ENCODE measurements around the gene PRXL2A.
"Not testable (repeated sequence)": the region's sequence is repeated elsewhere in the genome, so short reads cannot be mapped to it uniquely, and the experiment has no call there.

PRXL2A gene

GRCh38 chr10:80475641-80476040 is 67.3 kb downstream of the PRXL2A start:
- Mint-ChIP-seq H3K4me1 (peaks cover 38 to 44% of the 10 kb centered on the region in 2 donors), H3K36me3 (peaks cover 20 to 44% of the 10 kb centered on the region in 2 donors), H3K27ac (peak overlapping the region; percentile 20)
- not testable (repeated sequence) for H3K27me3 Mint-ChIP-seq; H3K9me3 Mint-ChIP-seq; ATAC-seq (replicated peaks); H3K4me3 Mint-ChIP-seq; DNase-seq

- no peak for ATAC-seq (replicated peaks)
- Mint-ChIP-seq H3K36me3 (peaks cover 19 to 38% of the 10 kb centered on the region in 2 donors), H3K27me3 (no peaks in the 10 kb centered on the region)
Observed at GRCh38 chr10:80476685-80477084, 68.3 kb downstream of the PRXL2A start.

GRCh38 chr10:80477813-80478212 is 69.5 kb downstream of the PRXL2A start:
- Mint-ChIP-seq H3K27me3 (no peaks in the 10 kb centered on the region), H3K4me1 (peaks cover 17 to 23% of the 10 kb centered on the region in 2 donors), H3K4me3 (no peak overlapping the region), H3K9me3 (peaks cover 6 to 7% of the 10 kb centered on the region in 2 donors), H3K36me3 (peaks cover 19 to 38% of the 10 kb centered on the region in 2 donors), H3K27ac (no peak overlapping the region)
- ATAC-seq (replicated peaks), result no peak
- DNase-seq, result no peak

More at GRCh38 chr10:80476685-80477084, 68.3 kb downstream of the PRXL2A start:
- Mint-ChIP-seq H3K9me3 (peaks cover 6 to 7% of the 10 kb centered on the region in 2 donors), H3K4me3 (no peak overlapping the region), H3K27ac (no peak overlapping the region), H3K4me1 (peaks cover 28 to 34% of the 10 kb centered on the region in 2 donors)
- DNase-seq, result no peak

GRCh38 chr10:80480373-80480772 is 72.0 kb downstream of the PRXL2A start:
- Mint-ChIP-seq H3K4me1 (peaks cover 11 to 16% of the 10 kb centered on the region in 2 donors), H3K36me3 (peaks cover 16 to 29% of the 10 kb centered on the region in 2 donors)
- not testable (repeated sequence) for H3K4me3 Mint-ChIP-seq; DNase-seq; H3K27me3 Mint-ChIP-seq; H3K9me3 Mint-ChIP-seq; ATAC-seq (replicated peaks); H3K27ac Mint-ChIP-seq

- Mint-ChIP-seq H3K9me3 (peaks cover 6 to 7% of the 10 kb centered on the region in 2 donors), H3K4me1 (peaks cover 16 to 21% of the 10 kb centered on the region in 2 donors), H3K27me3 (no peaks in the 10 kb centered on the region), H3K4me3 (no peak overlapping the region), H3K36me3 (peaks cover 16 to 29% of the 10 kb centered on the region in 2 donors), H3K27ac (no peak overlapping the region)
- DNase-seq (no peak), ATAC-seq (replicated peaks) (no peak)
Observed at GRCh38 chr10:80480852-80481251, 72.5 kb downstream of the PRXL2A start.

- ATAC-seq (replicated peaks) (no peak), DNase-seq (no peak)
- Mint-ChIP-seq H3K9me3 (no peaks in the 10 kb centered on the region), H3K27me3 (no peaks in the 10 kb centered on the region), H3K4me1 (peaks cover 29 to 40% of the 10 kb centered on the region in 2 donors), H3K36me3 (peaks cover 0 to 11% of the 10 kb centered on the region in 2 donors), H3K27ac (no peak overlapping the region), H3K4me3 (no peak overlapping the region)
Observed at GRCh38 chr10:80484243-80484642, 75.9 kb downstream of the PRXL2A start.

- Mint-ChIP-seq H3K27me3 (no peaks in the 10 kb centered on the region), H3K4me3 (no peak overlapping the region), H3K9me3 (no peaks in the 10 kb centered on the region), H3K27ac (no peak overlapping the region), H3K4me1 (peaks cover 31 to 43% of the 10 kb centered on the region in 2 donors), H3K36me3 (peaks cover 3 to 15% of the 10 kb centered on the region in 2 donors)
- DNase-seq (no peak), ATAC-seq (replicated peaks) (no peak)
Observed at GRCh38 chr10:80484676-80485075, 76.3 kb downstream of the PRXL2A start.

GRCh38 chr10:80485076-80485945 is 77.0 kb downstream of the PRXL2A start:
- ATAC-seq (replicated peaks) (peak; percentile 27 to 39), DNase-seq (no peak)
- H3K27ac Mint-ChIP-seq, result peak overlapping the region; percentile 39
- H3K9me3 Mint-ChIP-seq, result no peaks in the 10 kb centered on the region
- H3K4me3 Mint-ChIP-seq, result peak overlapping the region in 1 of 2 donors; percentile 15
- H3K36me3 Mint-ChIP-seq, result peaks cover 10 to 18% of the 10 kb centered on the region in 2 donors
- peaks cover 36 to 47% of the 10 kb centered on the region in 2 donors for H3K4me1 Mint-ChIP-seq
- no peaks in the 10 kb centered on the region for H3K27me3 Mint-ChIP-seq

- ATAC-seq (replicated peaks) (peak; percentile 38 to 57), DNase-seq (no peak)
- Mint-ChIP-seq H3K36me3 (peaks cover 13 to 20% of the 10 kb centered on the region in 2 donors), H3K9me3 (no peaks in the 10 kb centered on the region), H3K4me1 (peaks cover 39 to 48% of the 10 kb centered on the region in 2 donors), H3K27ac (peak overlapping the region; percentile 39), H3K27me3 (no peaks in the 10 kb centered on the region), H3K4me3 (peak overlapping the region in 1 of 2 donors; percentile 15)
Observed at GRCh38 chr10:80485946-80486764, 77.8 kb downstream of the PRXL2A start.

Measured in stimulated activated naive B cell treated with anti-CD40 and anti-IgM and Interleukin-4, amounts not matched to agents 10 μg/mL and 1 μg/mL and 100 μg/mL, for 72 hours (primary cell).